Uterus (tissue), 2 donors: ENCODE measurements around the gene TUBB.

Experiments
- POLR2A ChIP-seq, 2 donors: fragments of 450-650 bp; IDR thresholded peaks; one replicate each; pipeline ENCODE4 v1.6.1; 2016; ENCODE audit warnings: antibody characterized with exemption in 2 of 2, mild to moderate bottlenecking in 1 of 2, moderate library complexity in 1 of 2
- TF ChIP-seq, protein P1 (sequence below), 4 experiments: fragments of 200-600 bp in 2 of 4; fragments of 450-650 bp in 2 of 4; sonication (generic) in 2 of 4; IDR thresholded peaks; one replicate each; pipeline ENCODE4 v1.5.1; 2016 to 2019; ENCODE audit warnings: antibody characterized with exemption in 4 of 4, mild to moderate bottlenecking in 2 of 4, moderate library complexity in 1 of 4

DNA sequence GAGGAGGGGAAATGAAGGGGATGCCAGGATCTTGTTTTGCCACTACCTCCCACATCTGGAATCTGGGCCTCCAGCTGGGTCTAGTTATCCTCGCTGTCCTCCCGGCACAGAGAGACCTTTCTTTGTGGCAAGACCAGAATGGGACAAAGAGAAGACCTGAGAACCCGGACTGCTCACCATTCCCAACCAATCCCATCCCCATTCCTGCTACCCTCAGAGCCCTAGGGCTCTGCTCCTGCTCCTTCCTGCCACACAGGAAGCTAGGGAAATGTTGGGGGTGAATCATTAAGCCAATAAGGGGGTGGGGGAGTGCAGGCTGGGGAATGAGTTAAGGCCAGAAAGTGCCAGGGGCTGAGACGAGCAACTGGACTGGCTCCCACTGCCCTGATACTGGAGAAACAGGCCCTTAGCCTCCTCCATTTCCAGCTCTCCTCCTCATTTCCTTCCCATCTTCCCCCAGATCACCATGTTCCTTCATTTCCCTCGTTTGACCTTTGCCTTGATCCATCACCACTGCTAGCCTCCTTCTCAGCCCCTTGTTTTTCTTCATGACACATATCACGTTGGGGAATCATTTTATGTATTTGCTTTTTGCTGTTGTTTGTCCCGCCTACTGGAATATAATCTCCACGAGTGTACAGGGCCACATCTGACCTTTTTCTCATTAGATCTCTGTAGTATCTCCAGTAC lies 28.8 kb downstream of the TUBB start:
- TF ChIP-seq, protein P1, sequence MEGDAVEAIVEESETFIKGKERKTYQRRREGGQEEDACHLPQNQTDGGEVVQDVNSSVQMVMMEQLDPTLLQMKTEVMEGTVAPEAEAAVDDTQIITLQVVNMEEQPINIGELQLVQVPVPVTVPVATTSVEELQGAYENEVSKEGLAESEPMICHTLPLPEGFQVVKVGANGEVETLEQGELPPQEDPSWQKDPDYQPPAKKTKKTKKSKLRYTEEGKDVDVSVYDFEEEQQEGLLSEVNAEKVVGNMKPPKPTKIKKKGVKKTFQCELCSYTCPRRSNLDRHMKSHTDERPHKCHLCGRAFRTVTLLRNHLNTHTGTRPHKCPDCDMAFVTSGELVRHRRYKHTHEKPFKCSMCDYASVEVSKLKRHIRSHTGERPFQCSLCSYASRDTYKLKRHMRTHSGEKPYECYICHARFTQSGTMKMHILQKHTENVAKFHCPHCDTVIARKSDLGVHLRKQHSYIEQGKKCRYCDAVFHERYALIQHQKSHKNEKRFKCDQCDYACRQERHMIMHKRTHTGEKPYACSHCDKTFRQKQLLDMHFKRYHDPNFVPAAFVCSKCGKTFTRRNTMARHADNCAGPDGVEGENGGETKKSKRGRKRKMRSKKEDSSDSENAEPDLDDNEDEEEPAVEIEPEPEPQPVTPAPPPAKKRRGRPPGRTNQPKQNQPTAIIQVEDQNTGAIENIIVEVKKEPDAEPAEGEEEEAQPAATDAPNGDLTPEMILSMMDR (IDR thresholded peaks at IDR 0.05): no peak
- TF ChIP-seq POLR2A (IDR thresholded peaks at IDR 0.05): no peak
